ENCODE results near the gene ZNF124. TPM values are rescaled to one million over a fixed set of nuclear protein-coding genes. Genes with fewer than 3 reads are reported as not detected.

ZNF124 gene
- total RNA-seq, 1 experiment from 2014 or later = 33.8 TPM

GRCh38 chr1:247105966-247106365 is 65.9 kb downstream of the ZNF124 start (continued):
- no peak for TF ChIP-seq CTCF (IDR thresholded peaks at IDR 0.05)
- TF ChIP-seq ZNF263 (CRISPR knock-in tag; IDR thresholded peaks at IDR 0.05; ENCODE audit: low read depth) = no peak

Small RNA genes lying within 50 kb of the gene (microRNA-seq; reads per million reads assigned to microRNA genes)
- gene MIR3916 (ENCODE audit: borderline number of aligned reads) = not detected

Other genes with a start within 250 kb of the ZNF124 start
- gene AHCTF1, start 240.1 kb downstream of the ZNF124 start, total RNA-seq (2021) = 37.7 to 46.4 TPM (median 39.2 TPM) in 3 replicates
- 29.4 to 32.6 TPM (median 29.4 TPM) in 3 replicates for gene ZNF695, start 164.0 kb downstream of the ZNF124 start, total RNA-seq (2021)
- 11.1 to 12.7 TPM (median 12.7 TPM) in 3 replicates for gene ZNF670, start 93.2 kb downstream of the ZNF124 start, total RNA-seq (2021)
- gene ZNF669, start 67.7 kb downstream of the ZNF124 start, total RNA-seq (2021) = 15.2 to 18.3 TPM (median 16.6 TPM) in 3 replicates
- gene VN1R5, start 84.1 kb upstream of the ZNF124 start, total RNA-seq (2021) = not detected in 3 replicates
- gene ZNF496, start 159.8 kb upstream of the ZNF124 start, total RNA-seq (2021) = 81.5 to 89.0 TPM (median 88.3 TPM) in 3 replicates
- 0.11 to 0.25 TPM (median 0.11 TPM) in 3 replicates for gene NLRP3, start 244.2 kb upstream of the ZNF124 start, total RNA-seq (2021)

Data from WTC11 (cell line).